Effector memory CD4-positive, alpha-beta T cell (primary cell): ENCODE measurements around the gene PDCD4.

ENCODE experiments used
- DNase-seq, 3 donors: peaks; one replicate each; pipeline ENCODE4 v3.0.0-alpha.2; 2020
- H3K27ac ChIP-seq: 2 replicates; pipeline ENCODE4 v1.7.0; 2013; ENCODE audit warnings: mild to moderate bottlenecking, low read length, moderate library complexity; ENCODE audit not compliant: insufficient read depth, poor library complexity, severe bottlenecking
- H3K27me3 ChIP-seq: replicated peaks from 2 replicates; pipeline ENCODE4 v1.7.0; 2013; ENCODE audit warnings: mild to moderate bottlenecking, low read length; ENCODE audit not compliant: insufficient read depth, control insufficient read depth, poor library complexity, severe bottlenecking
- H3K36me3 ChIP-seq: 2 replicates; pipeline ENCODE4 v1.7.0; 2013; ENCODE audit warnings: mild to moderate bottlenecking, low read length, moderate library complexity; ENCODE audit not compliant: control insufficient read depth, insufficient read depth
- H3K4me1 ChIP-seq: 2 replicates; pipeline ENCODE4 v1.7.0; 2013; ENCODE audit warnings: low read length, mild to moderate bottlenecking; ENCODE audit not compliant: control insufficient read depth, insufficient read depth, poor library complexity, severe bottlenecking
- H3K4me3 ChIP-seq: 2 replicates; pipeline ENCODE4 v1.7.0; 2013; ENCODE audit warnings: low read length, low read depth, mild to moderate bottlenecking; ENCODE audit not compliant: insufficient read depth, poor library complexity, severe bottlenecking
- H3K9me3 ChIP-seq: 2 replicates; pipeline ENCODE4 v1.7.0; 2013; ENCODE audit warnings: mild to moderate bottlenecking, low read length, moderate library complexity; ENCODE audit not compliant: control insufficient read depth

The PDCD4 gene

GRCh38 chr10:110918269-110918642 is 46.5 kb downstream of the PDCD4 start:
- Histone ChIP-seq H3K36me3 (no peaks in the 10 kb centered on the region), H3K9me3 (no peaks in the 10 kb centered on the region), H3K4me3 (peak overlapping the region; percentile 96), H3K27ac (peak overlapping the region; percentile 100), H3K4me1 (no peaks in the 10 kb centered on the region), H3K27me3 (no peaks in the 10 kb centered on the region)
- peak; percentile 76 to 84 (median 80) for DNase-seq

DNA sequence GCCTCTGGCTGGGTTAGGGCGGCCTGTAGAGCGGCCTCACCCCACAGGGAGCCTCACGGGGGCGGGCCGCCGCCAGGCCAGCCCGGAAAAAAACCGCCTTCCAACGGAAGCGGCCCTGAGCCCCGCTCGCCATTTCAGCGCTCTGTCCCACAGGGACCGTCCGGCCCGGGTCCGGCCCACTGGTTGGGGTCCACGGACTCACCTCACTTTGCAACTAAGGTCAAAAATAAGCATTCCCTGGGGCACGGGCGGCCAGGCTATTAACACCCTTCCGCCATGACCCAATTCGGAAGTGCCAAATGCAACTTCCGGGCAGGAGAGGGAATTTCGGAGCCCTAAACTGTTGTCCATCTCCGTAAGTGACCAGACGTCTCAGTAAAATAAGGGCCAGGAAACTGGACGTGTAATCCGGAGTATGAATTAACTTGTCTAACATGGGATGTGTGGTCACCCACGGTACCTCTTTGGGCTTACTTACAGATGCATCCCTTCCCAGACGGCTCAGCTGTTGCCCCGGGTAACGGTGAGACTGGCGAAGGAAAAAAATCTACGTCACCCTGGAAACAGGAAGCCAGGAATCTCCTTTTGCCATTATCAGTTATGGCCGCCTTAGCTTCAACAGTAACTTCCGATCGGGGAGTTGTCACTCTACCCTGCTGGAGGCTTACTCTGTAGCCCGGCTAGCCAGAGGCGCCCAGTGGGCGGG is 47.1 kb downstream of the PDCD4 start, which contains the start of gene BBIP1:
TSS of gene BBIP1 (minus strand) at position 538 of the 706 bp plus-strand sequence. CDS start 1,023 bp downstream, outside the sequence.
- no peak for DNase-seq
- no peaks in the 10 kb centered on the region for H3K4me1 ChIP-seq
- no peaks in the 10 kb centered on the region for H3K27me3 ChIP-seq
- peak within 1 kb of the TSS; percentile 96 for H3K4me3 ChIP-seq
- no peaks in the 10 kb centered on the region for H3K9me3 ChIP-seq
- peak within 1 kb of the TSS; percentile 100 for H3K27ac ChIP-seq
- H3K36me3 ChIP-seq = no peaks in the 10 kb centered on the region

- H3K36me3 ChIP-seq = no peaks in the 10 kb centered on the region
- no peaks in the 10 kb centered on the region for H3K9me3 ChIP-seq
- peak within 1 kb of the TSS; percentile 96 for H3K4me3 ChIP-seq
- no peaks in the 10 kb centered on the region for H3K4me1 ChIP-seq
- no peaks in the 10 kb centered on the region for H3K27me3 ChIP-seq
- DNase-seq = peak; percentile 98 to 99 (median 98)
- H3K27ac ChIP-seq = peak within 1 kb of the TSS; percentile 100
Observed at GRCh38 chr10:110919349-110919931, 47.7 kb downstream of the PDCD4 start, which contains the start of gene SHOC2. Gene SHOC2, plus strand, starts transcription at chr10:110919604. Its CDS starts 44,755 bp downstream, at chr10:110964359.

DNA sequence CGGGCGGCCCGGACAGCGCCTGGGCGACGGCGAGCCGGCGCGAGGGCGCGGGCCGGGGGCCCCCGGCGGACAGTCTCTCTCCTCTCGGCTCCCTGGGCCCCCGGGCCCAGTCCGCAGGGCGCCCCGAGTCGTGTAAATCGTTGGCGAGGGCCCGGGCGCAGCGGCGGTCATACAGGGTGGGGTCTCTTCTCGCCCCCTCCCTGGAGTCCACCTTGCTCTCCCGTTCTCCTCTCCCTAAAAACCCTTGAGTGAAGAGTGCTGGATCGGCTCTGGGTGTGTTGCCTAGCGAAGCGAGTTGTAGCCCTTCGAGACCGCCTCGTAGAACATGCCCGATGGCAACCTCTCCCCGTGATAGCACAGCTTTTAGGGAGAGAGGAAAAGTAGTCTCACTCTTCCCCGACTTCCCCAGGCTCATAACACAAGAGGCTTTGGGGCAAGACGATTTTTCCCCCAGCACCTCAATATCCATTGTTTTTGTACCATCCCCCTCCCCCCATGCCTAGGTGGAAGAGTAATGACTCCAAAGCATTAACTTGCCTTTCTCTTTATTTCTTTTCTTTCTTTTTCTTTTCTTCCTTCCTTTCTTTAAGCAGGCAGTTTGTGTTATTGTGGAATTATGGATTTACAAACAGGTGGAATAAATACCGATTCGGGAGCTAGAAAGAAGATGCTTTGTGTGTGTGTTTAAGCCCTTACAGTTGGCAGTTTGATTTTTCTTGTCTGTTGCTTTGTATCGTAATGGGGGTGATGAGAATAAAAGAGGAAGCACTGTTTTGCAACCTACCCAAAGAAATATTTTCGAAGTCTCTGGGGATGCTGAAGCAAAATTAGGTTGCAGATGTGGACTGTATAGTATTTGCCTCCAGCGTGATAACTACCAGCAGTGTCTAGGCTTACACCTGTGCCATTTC is 48.5 kb downstream of the PDCD4 start:
- H3K36me3 ChIP-seq = no peaks in the 10 kb centered on the region
- no peaks in the 10 kb centered on the region for H3K4me1 ChIP-seq
- H3K4me3 ChIP-seq = peak overlapping the region; percentile 72
- no peak for DNase-seq
- no peaks in the 10 kb centered on the region for H3K27me3 ChIP-seq
- no peaks in the 10 kb centered on the region for H3K9me3 ChIP-seq
- H3K27ac ChIP-seq = peak overlapping the region; percentile 84

DNA sequence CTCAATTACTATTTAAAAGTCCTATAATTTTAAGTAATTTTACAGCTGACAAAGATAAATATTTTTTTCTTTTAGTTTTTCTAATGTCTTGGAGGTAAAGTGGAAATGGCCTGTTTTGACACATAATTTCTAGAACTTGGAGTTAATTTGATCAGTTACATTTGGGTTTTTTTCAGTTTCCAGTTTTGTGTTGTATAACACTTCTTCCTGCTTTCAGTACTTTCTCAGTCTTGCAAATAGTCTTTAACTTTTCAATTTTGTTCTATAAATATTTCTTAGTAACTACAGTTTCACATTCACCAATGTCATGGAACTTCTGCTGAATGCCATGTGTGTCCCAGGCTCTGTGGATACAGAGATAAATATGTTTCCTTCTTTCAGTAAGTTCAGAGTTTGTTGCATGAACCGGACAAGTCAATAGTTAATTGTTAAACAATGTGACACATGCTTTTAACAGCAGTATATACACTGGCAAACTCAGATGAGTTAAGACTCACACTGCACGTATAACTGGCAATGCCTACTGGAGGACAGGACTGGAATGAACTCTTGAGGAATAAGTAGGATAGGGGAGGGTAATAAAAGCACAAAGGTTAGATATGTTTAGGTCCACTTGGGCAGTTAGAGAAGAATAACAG is 52.2 kb downstream of the PDCD4 start:
- Histone ChIP-seq H3K36me3 (no peaks in the 10 kb centered on the region), H3K27me3 (no peaks in the 10 kb centered on the region), H3K9me3 (no peaks in the 10 kb centered on the region), H3K27ac (no peak overlapping the region), H3K4me1 (no peaks in the 10 kb centered on the region), H3K4me3 (no peak overlapping the region)
- DNase-seq = no peak

- DNase-seq = no peak
- Histone ChIP-seq H3K9me3 (no peaks in the 10 kb centered on the region), H3K4me3 (no peak overlapping the region), H3K36me3 (no peaks in the 10 kb centered on the region), H3K27me3 (no peaks in the 10 kb centered on the region), H3K4me1 (peaks cover 8% of the 10 kb centered on the region), H3K27ac (no peak overlapping the region)
Observed at GRCh38 chr10:110927461-110927860, 55.7 kb downstream of the PDCD4 start.

GRCh38 chr10:110931769-110932381 is 60.1 kb downstream of the PDCD4 start:
- Histone ChIP-seq H3K4me3 (no peak overlapping the region), H3K27ac (no peak overlapping the region)

DNA sequence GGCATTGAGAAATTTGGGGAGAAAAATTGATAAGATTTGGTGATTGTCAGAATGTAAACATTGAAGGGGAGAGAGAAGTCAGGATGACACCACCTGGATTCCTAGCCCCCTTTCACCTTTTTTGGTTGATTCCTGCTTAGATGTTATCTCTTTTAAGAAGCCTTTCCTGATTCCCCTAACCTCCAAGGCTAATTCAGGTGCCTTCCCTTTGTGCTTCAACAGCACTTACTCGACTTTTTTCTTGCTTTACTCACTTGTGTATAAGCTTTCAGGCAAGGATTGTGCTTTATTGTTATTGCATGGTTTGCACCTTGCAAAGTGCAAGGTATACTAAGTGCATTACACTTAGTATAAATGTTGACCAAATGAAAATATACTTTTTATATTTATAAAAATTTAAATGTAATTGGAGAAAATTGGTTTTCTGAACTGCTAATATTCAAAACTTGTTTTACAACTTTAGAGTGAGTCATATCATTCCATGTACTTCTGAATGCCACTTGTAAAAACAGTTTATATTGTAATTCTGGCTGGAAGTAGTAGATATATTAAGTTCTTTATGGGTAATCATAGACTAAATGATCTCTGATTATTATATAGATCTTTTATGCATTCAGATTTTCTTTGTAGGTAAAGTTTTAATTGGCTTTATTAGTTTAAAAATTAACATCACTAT is 60.9 kb downstream of the PDCD4 start:
- no peaks in the 10 kb centered on the region for H3K9me3 ChIP-seq
- no peaks in the 10 kb centered on the region for H3K27me3 ChIP-seq
- peaks cover 9% of the 10 kb centered on the region for H3K4me1 ChIP-seq
- no peak overlapping the region for H3K27ac ChIP-seq
- H3K36me3 ChIP-seq = no peaks in the 10 kb centered on the region
- no peak for DNase-seq
- H3K4me3 ChIP-seq = no peak overlapping the region

More at GRCh38 chr10:110931769-110932381, 60.1 kb downstream of the PDCD4 start:
- no peak for DNase-seq
- H3K9me3 ChIP-seq = no peaks in the 10 kb centered on the region
- peaks cover 9% of the 10 kb centered on the region for H3K4me1 ChIP-seq
- no peaks in the 10 kb centered on the region for H3K27me3 ChIP-seq
- no peaks in the 10 kb centered on the region for H3K36me3 ChIP-seq

DNA sequence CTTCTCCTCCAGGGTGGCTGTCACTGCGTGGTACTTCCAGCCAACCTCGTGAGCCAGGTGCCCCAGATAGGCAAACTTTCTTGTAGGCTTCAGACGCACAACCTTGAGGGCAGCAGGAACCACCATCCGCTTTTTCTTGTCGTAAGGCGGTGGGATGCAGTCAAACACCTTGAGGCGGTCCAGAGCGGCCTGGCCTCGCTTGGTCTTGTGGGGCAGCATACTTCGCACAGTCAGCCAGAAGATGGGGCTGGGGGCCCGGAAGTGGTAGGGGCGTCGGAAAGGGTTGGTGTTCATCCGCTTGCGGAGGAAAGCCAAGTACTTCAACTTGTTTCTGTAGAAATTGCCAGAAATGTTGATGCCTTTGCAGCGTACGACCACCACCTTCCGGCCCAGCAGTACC is 65.0 kb downstream of the PDCD4 start:
- no peaks in the 10 kb centered on the region for H3K36me3 ChIP-seq
- H3K9me3 ChIP-seq = no peaks in the 10 kb centered on the region
- no peak for DNase-seq
- H3K27me3 ChIP-seq = no peaks in the 10 kb centered on the region
- no peak overlapping the region for H3K27ac ChIP-seq
- peaks cover 6% of the 10 kb centered on the region for H3K4me1 ChIP-seq
- H3K4me3 ChIP-seq = no peak overlapping the region
